HG03354 (cell line): Measurements from ENCODE around the gene CNTNAP2.

Source experiments
- ATAC-seq: cut with Tn5 transposase; IDR thresholded peaks from one replicate; pipeline ENCODE4 v1.9.1; 2021; ENCODE audit warnings: mild to moderate bottlenecking; ENCODE audit not compliant: unreplicated experiment, poor library complexity, severe bottlenecking

Gene CNTNAP2

GRCh38 chr7:148201992-148202391 is 2085.4 kb downstream of the CNTNAP2 start:
- ATAC-seq, result no peak

- no peak for ATAC-seq
Measured at GRCh38 chr7:148204639-148205304, 2088.2 kb downstream of the CNTNAP2 start.

GRCh38 chr7:148209643-148210190 is 2093.1 kb downstream of the CNTNAP2 start:
- ATAC-seq, result no peak

GRCh38 chr7:148210804-148211325 is 2094.3 kb downstream of the CNTNAP2 start:
- ATAC-seq, result no peak

GRCh38 chr7:148211740-148212151 is 2095.1 kb downstream of the CNTNAP2 start:
- no peak for ATAC-seq

GRCh38 chr7:148212731-148213130 is 2096.1 kb downstream of the CNTNAP2 start:
- ATAC-seq, result no peak

- ATAC-seq, result no peak
Measured at GRCh38 chr7:148214101-148214500, 2097.5 kb downstream of the CNTNAP2 start.

GRCh38 chr7:148218603-148219002 is 2102.0 kb downstream of the CNTNAP2 start:
- no peak for ATAC-seq

GRCh38 chr7:148222721-148223120 is 2106.1 kb downstream of the CNTNAP2 start:
- no peak for ATAC-seq

- no peak for ATAC-seq
Measured at GRCh38 chr7:148223160-148223559, 2106.6 kb downstream of the CNTNAP2 start.

GRCh38 chr7:148223738-148224137 is 2107.1 kb downstream of the CNTNAP2 start:
- no peak for ATAC-seq

- no peak for ATAC-seq
Measured at GRCh38 chr7:148230296-148230695, 2113.7 kb downstream of the CNTNAP2 start.

GRCh38 chr7:148230883-148231282 is 2114.3 kb downstream of the CNTNAP2 start:
- ATAC-seq, result no peak

- ATAC-seq, result no peak
Measured at GRCh38 chr7:148232784-148233183, 2116.2 kb downstream of the CNTNAP2 start.

GRCh38 chr7:148234715-148235114 is 2118.1 kb downstream of the CNTNAP2 start:
- no peak for ATAC-seq

- no peak for ATAC-seq
Measured at GRCh38 chr7:148238761-148239325, 2122.2 kb downstream of the CNTNAP2 start.

- ATAC-seq, result peak; percentile 13
Measured at GRCh38 chr7:148241700-148242293, 2125.2 kb downstream of the CNTNAP2 start.

GRCh38 chr7:148242294-148242821 is 2125.8 kb downstream of the CNTNAP2 start:
- peak; percentile 93 for ATAC-seq

- no peak for ATAC-seq
Measured at GRCh38 chr7:148245381-148245780, 2128.8 kb downstream of the CNTNAP2 start.

- peak; percentile 83 for ATAC-seq
Measured at GRCh38 chr7:148253629-148254028, 2137.0 kb downstream of the CNTNAP2 start.
